HG03175 (cell line): ENCODE measurements around the gene RBM38.

Source experiments
- ATAC-seq: cut with Tn5 transposase; IDR thresholded peaks from one replicate; pipeline ENCODE4 v1.9.1; 2021; ENCODE audit warnings: mild to moderate bottlenecking, moderate library complexity; ENCODE audit not compliant: unreplicated experiment

RBM38 gene

DNA sequence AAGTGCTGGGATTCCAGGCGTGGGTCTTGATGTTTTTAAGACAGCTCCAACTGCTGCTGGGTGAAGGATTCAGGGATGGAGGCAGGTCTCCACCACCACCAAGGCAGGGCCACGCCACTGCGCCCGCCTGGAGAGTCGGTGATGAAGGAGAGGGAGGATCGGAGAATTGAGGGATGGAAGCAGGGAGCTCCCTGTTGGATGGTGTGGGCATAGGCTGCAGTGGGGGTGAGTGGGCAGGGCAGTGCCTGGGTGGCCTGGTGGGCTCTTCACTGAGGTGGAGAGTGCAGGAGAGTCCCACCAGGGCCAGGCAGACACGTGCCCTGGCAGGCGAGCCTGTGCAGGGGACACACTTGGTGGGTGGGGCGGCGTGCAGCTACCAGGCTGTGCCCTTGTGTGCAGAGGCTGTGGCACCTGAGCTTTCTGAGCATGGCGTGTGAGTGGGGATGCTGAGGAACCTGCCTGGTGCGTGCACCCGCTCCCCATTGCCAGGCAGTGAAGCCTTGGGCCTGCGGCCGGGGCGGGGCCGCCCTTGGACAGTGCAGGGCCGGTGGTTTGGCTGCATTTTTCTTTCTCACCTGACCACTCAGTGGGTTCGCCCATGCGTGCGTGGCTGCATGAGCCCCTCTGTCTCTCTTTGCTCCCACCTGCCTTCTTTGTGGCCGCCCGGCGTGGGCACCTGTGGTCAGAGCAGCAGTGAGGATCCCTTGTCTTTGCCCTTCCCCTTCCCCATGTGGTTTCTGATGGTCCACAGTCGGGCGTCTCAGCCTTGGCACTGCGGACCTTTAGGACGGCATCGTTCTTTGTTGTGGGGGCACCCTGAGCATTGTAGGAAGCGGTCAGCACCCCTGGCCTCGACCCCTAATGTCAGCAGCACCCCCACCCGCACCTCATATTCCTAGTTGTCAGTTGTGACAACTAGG, 11.3 kb downstream of the RBM38 start:
- ATAC-seq, result no peak

DNA sequence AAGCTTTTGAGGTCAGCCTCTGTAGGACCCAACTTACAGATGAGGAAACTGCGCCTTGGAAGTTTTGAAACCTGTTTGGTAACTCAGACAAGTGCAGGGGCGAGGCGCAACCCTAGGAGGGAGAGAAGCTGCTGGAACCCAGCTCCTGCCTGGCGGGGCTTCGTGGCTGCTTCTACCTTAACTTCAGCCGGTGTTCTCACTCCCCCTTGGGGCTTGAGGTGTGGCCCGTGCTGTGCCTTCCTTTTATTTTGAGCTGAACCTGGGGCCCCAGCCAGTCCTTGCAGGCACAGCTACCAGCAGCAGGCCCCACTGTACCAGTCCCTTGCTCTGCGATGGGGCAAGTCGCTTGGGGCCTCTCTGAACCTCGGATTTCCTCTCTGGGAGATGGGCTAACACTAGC, 12.0 kb downstream of the RBM38 start:
- ATAC-seq, result no peak

DNA sequence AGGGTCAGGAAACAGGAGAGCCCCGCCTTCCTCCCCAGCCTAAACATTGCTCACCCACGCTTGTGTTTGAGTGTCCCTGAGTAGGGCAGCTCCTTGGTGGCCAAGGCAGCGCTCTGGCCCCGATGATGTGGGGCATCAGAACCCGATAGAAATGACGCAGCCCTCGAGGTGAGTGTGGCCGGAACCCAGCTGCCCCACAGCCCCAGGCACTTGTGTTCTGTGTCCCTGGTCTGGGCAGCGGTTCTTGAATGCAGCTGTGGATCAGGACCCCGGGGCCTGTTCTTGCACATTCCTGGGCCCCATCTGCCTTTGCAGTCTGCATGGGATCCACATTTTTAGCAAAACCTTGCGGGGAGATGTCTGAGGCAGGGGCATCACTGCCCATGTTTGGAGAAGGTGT, 12.8 kb downstream of the RBM38 start:
- ATAC-seq, result no peak

DNA sequence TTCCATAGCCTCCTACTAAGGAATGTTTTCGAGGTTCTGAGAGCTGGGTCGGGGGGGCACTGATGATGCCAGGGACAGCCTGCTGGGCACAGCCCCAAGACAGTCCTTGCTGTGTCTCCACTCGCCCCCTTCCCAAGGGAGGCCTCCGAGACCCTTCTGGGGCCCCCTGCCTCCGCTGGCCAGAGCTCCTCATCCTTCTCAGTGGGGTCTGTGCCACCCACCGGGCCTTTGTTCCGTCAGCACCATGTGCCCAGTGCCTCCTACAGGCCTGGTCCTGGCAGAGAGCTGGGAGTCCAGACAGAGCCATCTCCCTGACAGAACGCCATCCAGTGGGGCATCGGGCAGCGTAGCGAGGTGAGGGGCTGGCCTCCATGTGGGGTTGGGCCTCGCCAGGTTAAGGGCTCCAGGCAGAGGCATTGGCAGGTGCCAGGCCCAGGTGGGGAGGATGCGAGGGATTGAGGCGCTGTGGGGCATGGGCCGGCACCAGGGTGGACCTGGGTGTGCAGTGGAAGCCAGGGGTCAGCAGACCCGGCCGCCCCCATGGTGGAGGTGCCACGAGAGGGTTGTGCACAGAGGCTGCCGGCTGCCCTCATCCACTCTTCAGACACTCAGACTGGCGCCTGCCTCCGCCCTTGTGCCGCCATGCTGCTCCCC, 13.3 kb downstream of the RBM38 start:
- no peak for ATAC-seq

DNA sequence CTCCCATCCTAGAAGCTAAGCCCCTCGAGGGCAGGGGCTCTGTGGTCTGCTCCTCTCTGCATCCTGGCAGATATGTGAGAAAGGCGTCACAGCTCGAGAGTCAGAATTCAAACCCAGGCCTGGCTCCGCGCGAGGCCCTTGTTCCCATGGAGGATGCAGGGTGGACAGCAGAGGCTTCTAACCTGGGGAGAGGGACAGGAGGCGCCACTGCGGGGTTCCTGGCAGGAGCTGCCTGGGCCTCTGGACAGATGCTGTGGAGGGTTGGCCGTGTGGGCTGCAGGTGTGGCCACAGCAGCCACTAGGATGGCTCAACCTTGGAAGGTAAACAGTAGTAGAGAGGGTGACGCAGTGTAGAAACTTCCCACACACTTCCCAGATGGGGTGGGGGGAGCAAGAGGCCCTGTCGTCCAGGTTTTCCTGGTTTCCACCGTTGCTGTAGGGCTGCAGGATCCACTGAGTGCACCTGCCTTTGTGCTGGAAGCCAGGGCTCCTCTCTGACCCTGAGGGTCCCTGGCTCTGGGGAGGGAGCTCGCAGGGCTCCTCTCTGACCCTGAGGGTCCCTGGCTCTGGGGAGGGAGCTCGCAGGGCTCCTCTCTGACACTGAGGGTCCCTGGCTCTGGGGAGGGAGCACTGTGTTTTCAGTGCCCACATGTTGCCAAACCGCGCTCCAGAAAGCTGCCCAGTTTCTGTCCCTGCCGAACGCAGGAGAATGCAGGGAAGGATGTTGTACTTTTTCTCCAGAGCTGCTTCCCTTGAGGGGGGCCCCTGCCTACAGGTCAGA, 14.2 kb downstream of the RBM38 start:
- no peak for ATAC-seq

DNA sequence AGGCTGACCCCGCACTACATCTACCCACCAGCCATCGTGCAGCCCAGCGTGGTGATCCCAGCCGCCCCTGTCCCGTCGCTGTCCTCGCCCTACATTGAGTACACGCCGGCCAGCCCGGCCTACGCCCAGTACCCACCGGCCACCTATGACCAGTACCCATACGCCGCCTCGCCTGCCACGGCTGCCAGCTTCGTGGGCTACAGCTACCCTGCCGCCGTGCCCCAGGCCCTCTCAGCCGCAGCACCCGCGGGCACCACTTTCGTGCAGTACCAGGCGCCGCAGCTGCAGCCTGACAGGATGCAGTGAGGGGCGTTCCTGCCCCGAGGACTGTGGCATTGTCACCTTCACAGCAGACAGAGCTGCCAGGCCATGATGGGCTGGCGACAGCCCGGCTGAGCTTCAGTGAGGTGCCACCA, 16.4 kb downstream of the RBM38 start:
- ATAC-seq, result no peak

DNA sequence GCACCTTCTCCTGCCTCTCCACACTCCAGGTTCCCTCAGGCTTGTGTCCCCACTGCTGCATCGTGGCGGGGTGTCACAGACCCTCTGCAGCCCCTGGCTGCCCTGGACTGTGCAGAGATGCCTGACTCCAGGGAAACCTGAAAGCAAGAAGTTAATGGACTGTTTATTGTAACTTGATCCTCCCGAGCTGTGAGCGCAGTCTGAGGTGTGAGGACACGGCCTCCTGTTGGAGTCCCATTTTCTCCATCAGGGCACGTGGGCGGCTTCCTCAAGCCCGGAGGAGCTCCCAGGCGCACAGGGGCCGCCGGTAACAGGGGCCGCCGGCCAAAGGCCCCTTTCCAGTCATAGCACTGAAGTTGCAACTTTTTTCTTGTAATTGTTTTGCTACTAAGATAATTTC, 16.9 kb downstream of the RBM38 start:
- ATAC-seq, result no peak

DNA sequence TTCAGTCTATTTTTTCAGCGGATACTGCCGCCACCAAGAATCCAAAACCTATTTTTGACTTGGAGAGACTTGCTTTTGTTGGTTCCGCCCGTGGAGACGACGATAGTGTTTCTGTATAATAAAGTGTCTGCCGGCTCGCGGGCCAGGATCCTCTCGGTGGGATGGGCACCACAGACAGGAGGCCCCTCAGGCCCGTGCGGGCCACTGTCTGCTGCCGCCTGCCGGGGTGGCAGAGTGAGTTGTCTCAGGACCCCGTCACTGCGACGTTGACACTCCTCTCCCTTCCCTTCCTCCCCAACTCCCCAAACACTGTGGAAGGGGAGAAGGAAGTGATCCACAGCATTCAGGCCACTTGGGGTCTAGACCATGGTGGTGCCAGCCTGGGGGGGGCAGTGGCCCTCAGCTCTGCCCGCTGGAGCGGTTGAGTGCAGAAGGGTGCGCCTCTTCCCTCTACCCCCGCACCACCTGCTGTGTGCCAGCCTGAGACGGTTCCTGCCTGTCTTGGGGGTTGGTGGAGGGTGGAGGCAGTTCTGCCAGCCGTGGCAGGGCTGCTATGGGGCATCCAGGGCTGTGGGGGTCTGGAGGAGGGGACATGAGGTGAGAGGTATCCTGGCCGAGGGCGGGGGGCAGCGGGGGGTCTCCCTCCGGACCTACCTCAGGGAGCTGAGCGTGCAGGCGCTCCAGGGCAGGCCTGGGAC, 17.5 kb downstream of the RBM38 start:
- no peak for ATAC-seq

DNA sequence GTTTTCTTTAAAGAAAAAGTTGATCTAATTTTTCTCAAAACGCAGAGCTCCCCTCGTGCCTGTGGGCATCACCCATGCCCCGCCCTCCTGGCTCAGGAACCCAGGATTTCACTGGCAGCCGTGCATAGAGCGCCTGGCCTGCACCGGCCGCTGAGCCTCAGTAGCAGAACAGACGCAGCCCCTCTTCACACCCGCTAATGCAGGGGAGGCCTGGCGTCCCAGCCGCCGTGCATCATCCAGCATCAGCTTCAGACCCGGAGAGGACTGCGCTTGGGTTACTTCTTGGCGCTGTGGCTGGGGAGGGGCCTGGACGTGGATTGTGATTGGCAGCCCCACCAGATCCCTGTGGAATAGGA, 18.1 kb downstream of the RBM38 start:
- ATAC-seq, result no peak

DNA sequence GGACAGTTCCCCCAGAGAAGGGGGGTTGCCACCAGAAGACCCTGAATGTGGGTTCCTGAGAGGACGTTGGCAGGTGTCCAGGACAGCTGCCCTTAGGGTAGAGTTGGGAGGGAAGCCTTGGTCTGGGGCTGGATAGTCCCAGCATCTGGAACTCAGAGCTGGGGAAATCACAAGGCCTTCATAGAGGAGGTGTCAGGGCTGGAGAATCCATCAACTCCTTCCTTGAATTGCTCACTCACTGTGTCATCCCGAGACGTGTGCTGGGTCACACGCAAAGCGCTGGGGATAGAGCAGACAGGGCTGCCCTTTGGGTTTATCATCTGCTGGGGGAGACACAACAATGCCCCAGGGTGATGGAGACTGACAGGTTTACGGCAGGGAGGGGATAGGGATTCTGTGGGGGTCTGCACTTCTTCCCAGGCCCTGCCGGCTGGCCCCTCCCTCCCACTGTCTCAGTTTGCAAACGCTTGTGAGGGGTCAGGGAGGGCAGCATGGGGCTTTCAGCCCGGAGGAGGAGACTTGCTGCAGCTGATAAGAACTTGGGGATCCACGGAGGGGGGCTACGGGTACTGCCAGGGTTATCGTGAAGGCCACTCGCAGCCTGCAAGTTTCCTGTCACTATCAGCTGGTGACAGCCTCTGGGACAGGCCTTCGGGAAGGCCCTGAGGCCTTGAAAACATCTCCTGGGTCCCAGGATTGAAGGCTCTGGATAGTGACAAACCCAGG, 18.6 kb downstream of the RBM38 start:
- ATAC-seq, result no peak

DNA sequence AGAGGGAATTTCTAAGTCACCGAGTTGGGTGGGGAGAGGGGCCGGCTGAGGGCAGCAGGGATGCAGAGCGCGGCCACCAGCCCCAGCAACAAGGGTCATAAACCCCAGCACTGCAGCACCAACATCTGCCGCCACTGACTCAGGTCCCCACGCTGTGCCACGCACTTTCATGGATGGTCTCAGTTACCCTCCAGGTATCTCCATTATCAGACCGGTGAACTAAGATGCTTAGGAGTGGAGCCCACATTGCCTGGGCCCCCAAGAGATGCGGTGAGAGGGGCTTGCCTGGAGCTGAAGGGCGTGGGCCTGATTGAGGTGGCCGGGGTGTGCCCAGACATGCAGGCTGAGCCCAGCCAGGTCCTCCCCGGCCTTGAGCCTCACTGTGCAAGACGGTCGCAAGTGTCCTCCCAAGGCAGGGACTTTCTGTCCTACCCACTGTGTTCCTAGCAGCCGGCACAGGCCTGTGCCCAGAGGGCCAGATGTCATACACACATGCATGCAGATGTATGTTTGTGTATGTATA, 19.3 kb downstream of the RBM38 start:
- no peak for ATAC-seq

DNA sequence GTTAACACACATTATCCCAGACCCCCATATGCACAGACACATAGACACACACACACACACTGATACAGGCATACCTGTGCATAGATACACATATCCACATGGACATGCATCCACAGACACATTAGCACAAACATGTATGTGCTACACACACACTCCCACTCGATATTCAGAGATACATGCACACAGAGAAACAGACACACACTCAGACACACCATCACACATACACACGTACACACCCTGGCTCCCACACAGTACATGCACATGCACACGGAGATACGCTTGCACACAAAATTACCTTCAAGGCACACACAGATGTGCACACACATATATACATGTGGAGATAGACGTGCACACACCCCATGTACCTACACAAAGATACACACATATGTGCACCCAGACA, 19.7 kb downstream of the RBM38 start:
- no peak for ATAC-seq

DNA sequence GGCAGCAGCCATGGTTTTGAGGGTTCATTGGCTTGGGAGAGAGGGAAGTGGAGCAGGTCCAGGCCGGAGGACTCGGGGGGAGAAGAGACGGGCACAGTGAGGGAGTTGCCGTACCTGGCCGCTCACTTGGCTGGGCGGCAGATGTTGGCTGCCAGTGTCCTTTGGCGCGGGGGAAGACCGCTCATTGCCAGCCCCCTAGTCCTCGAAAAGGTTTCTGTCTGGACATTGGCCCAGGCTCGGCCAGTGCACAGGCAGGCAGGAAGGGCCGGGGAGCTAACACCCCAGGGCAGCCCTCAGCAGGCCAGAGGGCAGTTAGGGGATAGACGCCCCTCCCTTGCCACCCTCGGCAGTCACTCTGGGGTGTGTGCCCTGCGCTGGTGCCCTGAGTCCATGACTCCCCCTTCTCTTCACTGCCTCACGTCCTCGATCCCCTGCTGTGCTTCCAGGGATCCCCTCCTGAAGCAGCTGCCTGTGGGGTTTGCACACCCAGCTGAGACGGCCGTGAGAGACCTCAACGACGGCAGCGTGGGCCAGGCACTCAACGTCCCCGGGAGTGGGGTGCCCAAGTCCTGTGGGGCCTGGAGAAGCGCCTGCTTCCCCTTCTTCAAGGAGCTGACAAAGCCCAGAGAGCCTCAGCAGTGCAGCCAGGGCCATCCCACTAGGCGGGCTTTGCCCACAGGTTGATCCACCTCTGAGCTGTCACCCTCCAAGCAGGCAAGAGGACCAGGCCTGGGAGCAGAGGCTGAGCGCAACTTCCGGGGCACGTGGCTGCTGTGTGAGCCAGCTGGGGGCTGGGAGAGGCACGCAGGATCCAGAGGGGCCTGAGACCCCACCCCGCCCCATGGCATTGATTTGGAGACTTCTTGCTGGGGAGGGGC, 20.4 kb downstream of the RBM38 start:
- no peak for ATAC-seq

DNA sequence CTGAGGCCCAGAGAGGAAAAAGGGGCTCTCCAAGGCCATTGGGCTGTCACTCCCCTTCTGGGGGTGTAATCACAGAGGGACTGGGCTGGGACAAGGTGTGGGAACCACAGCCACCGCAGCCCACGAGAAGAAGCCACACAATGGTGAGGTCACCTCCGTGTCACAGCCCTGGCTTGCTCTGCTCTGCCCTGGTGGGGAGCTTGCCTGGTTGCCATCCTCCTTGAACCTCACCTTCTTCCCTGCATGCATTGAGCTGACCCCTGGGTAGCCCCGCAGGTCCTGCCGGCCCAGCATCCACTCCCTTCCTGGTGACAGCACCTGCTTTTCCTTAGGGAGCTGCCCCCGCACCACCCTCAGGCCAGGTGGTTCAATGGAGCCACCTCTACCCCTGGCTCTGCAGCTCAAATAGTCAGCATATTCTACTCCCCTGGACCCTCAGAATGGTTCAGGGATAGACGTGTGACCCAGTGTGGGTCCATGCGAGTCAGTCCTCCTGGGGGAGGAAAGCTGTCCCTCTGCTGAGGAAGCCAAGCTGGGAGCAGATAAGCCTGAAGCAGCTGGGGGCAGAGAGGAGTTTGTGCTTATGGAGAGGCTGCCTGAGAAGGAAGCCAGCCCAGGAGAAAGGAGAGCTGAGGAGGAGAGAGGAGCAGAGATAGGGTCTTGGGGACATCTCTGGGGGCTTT, 21.3 kb downstream of the RBM38 start:
- ATAC-seq, result no peak

DNA sequence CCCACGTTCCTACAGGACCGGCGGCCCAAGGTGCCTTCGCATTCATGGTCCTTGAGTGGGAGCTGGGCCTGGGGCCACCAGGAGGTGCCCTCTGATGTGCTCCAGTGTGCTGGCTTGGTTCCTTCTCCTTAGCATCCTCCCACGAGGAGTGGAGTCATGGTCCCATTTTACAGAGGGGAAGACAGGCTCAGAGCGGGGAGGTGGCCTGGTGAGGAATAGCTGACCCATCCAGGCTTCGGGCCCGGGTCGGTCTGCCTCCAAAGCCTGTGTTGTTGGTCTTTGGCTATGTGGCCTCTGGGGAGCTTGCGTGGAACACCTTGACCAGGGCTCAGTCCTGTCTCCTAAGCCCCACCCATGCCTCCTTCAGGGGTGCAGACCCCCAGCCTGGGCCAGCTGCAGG, 22.8 kb downstream of the RBM38 start:
- no peak for ATAC-seq

DNA sequence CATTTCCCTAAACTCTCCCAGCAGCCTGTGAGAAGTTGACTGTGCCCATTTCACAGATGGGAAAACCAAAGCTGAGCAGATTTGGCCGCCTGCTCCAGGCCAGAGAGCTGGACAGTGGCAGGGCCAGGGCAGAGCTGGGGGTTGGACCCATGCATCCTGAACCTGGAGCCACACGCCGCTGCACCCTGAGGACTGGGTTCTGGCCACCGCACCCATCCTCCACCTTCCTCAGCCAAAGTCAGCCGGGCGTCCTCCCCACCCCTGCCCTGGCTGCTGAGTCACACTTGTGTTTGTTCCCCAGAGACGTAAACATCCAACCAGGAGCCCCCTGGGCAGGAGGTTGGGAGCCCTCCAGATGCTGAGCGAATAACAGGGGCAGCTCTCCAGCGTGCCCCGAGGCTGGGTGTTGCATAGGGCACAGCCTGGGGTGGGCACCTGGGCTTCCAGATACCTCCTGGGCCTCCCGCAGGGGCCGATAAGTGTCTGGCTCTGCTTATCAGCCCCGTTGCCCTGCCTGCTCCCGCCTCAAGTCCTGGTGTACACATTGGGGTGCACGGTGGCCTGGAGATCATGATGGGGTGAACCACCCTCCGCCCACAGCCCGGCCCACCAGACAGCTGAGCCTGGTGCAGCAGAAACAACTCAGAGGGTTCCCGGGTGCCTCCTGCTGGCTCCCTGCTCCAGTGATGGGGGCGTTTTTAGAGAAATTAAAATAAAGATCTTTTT, 23.8 kb downstream of the RBM38 start:
- ATAC-seq, result no peak

DNA sequence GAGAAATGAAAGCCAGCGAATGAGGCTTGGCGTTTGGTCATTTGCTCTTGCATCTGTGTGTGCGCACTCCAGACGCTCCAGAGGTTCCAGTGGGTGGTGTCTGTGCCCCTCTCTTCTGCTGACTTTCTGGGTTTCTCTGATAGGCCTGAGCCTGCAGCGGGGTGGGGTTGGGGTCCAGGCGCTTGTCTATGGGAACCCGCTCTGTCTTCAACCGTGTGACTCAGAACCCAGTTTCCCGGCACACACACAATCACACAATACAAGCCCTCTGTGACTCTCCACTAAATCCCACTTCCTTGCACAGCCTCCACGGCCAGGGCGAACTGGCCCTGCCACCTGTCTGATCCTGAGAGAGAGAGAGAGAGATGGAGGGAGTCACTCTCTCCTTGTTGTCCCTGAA, 24.6 kb downstream of the RBM38 start:
- no peak for ATAC-seq
